HG03139 (cell line): ENCODE measurements around the gene EVI5L.

Experiments
- ATAC-seq: cut with Tn5 transposase; IDR thresholded peaks from one replicate; pipeline ENCODE4 v1.9.1; 2021; ENCODE audit not compliant: unreplicated experiment

EVI5L gene

GRCh38 chr19:7910321-7911161 is 80.5 kb downstream of the EVI5L start:
- ATAC-seq: no peak

GRCh38 chr19:7911508-7912143 is 81.6 kb downstream of the EVI5L start:
- ATAC-seq: no peak

DNA sequence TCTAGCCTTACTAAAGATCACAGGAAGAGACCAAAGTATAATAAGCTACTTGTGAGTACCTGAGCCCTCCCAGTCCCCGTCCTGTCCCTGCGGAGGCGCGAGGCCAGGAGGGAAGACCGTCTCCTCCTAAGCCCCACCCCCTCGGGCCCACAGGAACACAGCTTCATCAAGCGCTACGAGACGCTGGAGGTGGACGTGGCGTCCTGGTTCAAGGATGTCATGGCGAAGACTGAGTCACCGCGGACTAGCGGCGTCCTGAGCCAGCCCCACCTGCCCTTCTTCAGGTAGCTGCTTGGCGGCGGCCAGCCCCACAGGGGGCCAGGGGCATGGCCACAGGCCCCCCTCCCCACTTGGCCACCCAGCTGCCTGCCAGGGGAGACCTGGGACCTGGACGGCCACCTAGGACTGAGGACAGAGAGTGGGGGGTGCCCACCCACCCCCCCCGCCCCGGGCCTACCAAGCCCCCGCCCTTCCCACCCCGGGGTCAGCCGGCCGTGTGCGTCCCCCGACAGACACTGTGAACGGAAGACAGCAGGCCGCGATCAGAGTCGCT is 82.2 kb downstream of the EVI5L start:
- ATAC-seq: no peak

GRCh38 chr19:7912697-7913564 is 82.9 kb downstream of the EVI5L start:
- ATAC-seq: no peak

GRCh38 chr19:7913652-7914051 is 83.6 kb downstream of the EVI5L start:
- no peak for ATAC-seq

DNA sequence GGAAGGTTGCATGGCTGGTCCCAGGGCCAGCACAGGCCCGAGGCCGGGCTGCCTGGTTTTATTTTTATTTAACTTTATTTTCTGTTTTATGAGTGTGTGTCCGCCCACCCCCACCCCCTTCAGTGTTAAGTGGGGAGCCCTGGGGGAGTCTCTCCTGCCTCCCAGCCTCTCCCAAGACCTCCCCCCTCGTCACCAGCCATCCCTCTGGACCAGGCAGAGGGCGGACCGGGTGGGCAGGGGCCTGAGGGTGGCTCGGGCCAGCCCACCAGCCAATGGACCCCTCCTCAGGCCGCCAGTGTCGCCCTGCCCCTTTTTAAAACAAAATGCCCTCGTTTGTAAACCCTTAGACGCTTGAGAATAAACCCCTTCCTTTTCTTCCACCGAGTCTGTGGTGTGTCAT is 84.1 kb downstream of the EVI5L start:
- ATAC-seq: no peak
